Large intestine (tissue), 12 donors: Measurements from ENCODE around the gene OR5K2. TPM values are rescaled to one million over a fixed set of nuclear protein-coding genes. Genes with fewer than 3 reads are reported as not detected.

Experiments
- DNase-seq, 2 donors: peaks; one replicate each; pipeline versions ENCODE4 v3.0.0 to v3.0.0-alpha.2; 2013
- H3K27ac ChIP-seq: one replicate; pipeline ENCODE4 v1.5.1; 2013; ENCODE audit warnings: low read length
- H3K27me3 ChIP-seq: 2 replicates; pipeline ENCODE4 v1.6.1; 2013; ENCODE audit warnings: low read length; ENCODE audit not compliant: control insufficient read depth, insufficient read depth
- H3K36me3 ChIP-seq: 2 replicates; pipeline ENCODE4 v1.6.1; 2013; ENCODE audit warnings: low read length; ENCODE audit not compliant: control insufficient read depth, insufficient read depth
- H3K4me1 ChIP-seq: one replicate; pipeline ENCODE4 v1.6.1; 2013; ENCODE audit warnings: low read length; ENCODE audit not compliant: control insufficient read depth, insufficient read depth
- H3K4me3 ChIP-seq: one replicate; pipeline ENCODE4 v1.5.1; 2013; ENCODE audit warnings: low read length
- H3K9me3 ChIP-seq: one replicate; pipeline ENCODE4 v1.6.1; 2013; ENCODE audit warnings: mild to moderate bottlenecking, low read depth, low read length, moderate library complexity; ENCODE audit not compliant: control insufficient read depth
- WGBS: methylation state at CpG from one replicate; pipeline ENCODE4 v1.1.5; 2013; ENCODE audit warnings: low lambda C conversion rate; ENCODE audit not compliant: insufficient coverage; 5-methylcytosine and 5-hydroxymethylcytosine counted together
- long read RNA-seq, 11 donors: transcript quantifications; one replicate each; lab custom pipeline, GENCODE V29; 2026
- polyA plus RNA-seq: library from polyadenylated mRNA; unstranded; fragments of 120-200 nt; gene quantifications from one replicate; pipeline ENCODE4 v1.2.1, GENCODE V29; 2013

Gene OR5K2
- polyA plus RNA-seq: 0.40 TPM
- long read RNA-seq, donor 1: 0 reads
- long read RNA-seq, donor 2: 0 reads
- long read RNA-seq, donor 3: 0 reads
- long read RNA-seq, donor 4: 0 reads
- long read RNA-seq, donor 5: 0 reads
- long read RNA-seq, donor 6: 0 reads
- long read RNA-seq, donor 7: 0 reads
- long read RNA-seq, donor 8, partial matches to known transcripts: 0 of 1 reads
- long read RNA-seq, donor 8, other reads (novel, unspliced or antisense): 0 of 1 reads
- long read RNA-seq, donor 9: 0 reads
- long read RNA-seq, donor 10, partial matches to known transcripts: 0 of 1 reads
- long read RNA-seq, donor 10, other reads (novel, unspliced or antisense): 0 of 1 reads
- long read RNA-seq, donor 11: 0 reads

- no CpG with 5 or more reads among the region's 2 CpGs for WGBS
- Histone ChIP-seq H3K36me3 (no peaks in the 10 kb centered on the region), H3K4me3 (no peak within 1 kb of the TSS), H3K9me3 (no peaks in the 10 kb centered on the region), H3K27me3 (no peaks in the 10 kb centered on the region), H3K4me1 (no peaks in the 10 kb centered on the region), H3K27ac (no peak within 1 kb of the TSS)
- no peak for DNase-seq
Observed at GRCh38 chr3:98497381-98497780, at the start of gene OR5K2. OR5K2 (plus strand) TSS chr3:98497681; CDS start chr3:98497681, 0 bp downstream.

- H3K4me1 ChIP-seq: no peaks in the 10 kb centered on the region
- H3K27me3 ChIP-seq: no peaks in the 10 kb centered on the region
- no peak overlapping the region for H3K27ac ChIP-seq
- H3K9me3 ChIP-seq: no peaks in the 10 kb centered on the region
- DNase-seq: no peak
- WGBS: 67% methylated on average over 1 of the region's 7 CpGs
- H3K4me3 ChIP-seq: no peak overlapping the region
- H3K36me3 ChIP-seq: no peaks in the 10 kb centered on the region
Observed at GRCh38 chr3:98449606-98450193, 47.8 kb upstream of the OR5K2 start.

- Histone ChIP-seq H3K4me1 (no peaks in the 10 kb centered on the region), H3K36me3 (no peaks in the 10 kb centered on the region), H3K4me3 (no peak overlapping the region), H3K27ac (no peak overlapping the region), H3K9me3 (no peaks in the 10 kb centered on the region), H3K27me3 (no peaks in the 10 kb centered on the region)
- 93% methylated on average over 4 of the region's 4 CpGs for WGBS
- DNase-seq: no peak
Observed at GRCh38 chr3:98450372-98450771, 47.1 kb upstream of the OR5K2 start.

GRCh38 chr3:98453827-98454226 is 43.7 kb upstream of the OR5K2 start:
- Histone ChIP-seq H3K27ac (no peak overlapping the region), H3K9me3 (no peaks in the 10 kb centered on the region), H3K4me1 (no peaks in the 10 kb centered on the region), H3K4me3 (no peak overlapping the region), H3K36me3 (no peaks in the 10 kb centered on the region), H3K27me3 (no peaks in the 10 kb centered on the region)
- no peak for DNase-seq

- H3K4me1 ChIP-seq: no peaks in the 10 kb centered on the region
- H3K27ac ChIP-seq: no peak overlapping the region
- no peaks in the 10 kb centered on the region for H3K9me3 ChIP-seq
- H3K4me3 ChIP-seq: no peak overlapping the region
- DNase-seq: no peak
- H3K36me3 ChIP-seq: no peaks in the 10 kb centered on the region
- WGBS: 100% methylated on average over 1 of the region's 1 CpG
- H3K27me3 ChIP-seq: no peaks in the 10 kb centered on the region
Observed at GRCh38 chr3:98454929-98455328, 42.6 kb upstream of the OR5K2 start.

- no peaks in the 10 kb centered on the region for H3K27me3 ChIP-seq
- DNase-seq: no peak
- no peak overlapping the region for H3K4me3 ChIP-seq
- WGBS: no CpG with 5 or more reads among the region's 2 CpGs
- H3K27ac ChIP-seq: no peak overlapping the region
- H3K36me3 ChIP-seq: no peaks in the 10 kb centered on the region
- H3K9me3 ChIP-seq: no peaks in the 10 kb centered on the region
- H3K4me1 ChIP-seq: no peaks in the 10 kb centered on the region
Observed at GRCh38 chr3:98457543-98457942, 39.9 kb upstream of the OR5K2 start.

GRCh38 chr3:98460220-98460619 is 37.3 kb upstream of the OR5K2 start:
- H3K4me1 ChIP-seq: no peaks in the 10 kb centered on the region
- H3K36me3 ChIP-seq: no peaks in the 10 kb centered on the region

GRCh38 chr3:98462901-98463300 is 34.6 kb upstream of the OR5K2 start, which contains the start of gene OR5K1:
OR5K1 (plus strand) TSS chr3:98463201; CDS start chr3:98469577, 6,376 bp downstream.
- no CpG with 5 or more reads among the region's 1 CpG for WGBS
- no peak within 1 kb of the TSS for H3K27ac ChIP-seq

More at GRCh38 chr3:98460220-98460619, 37.3 kb upstream of the OR5K2 start:
- no peaks in the 10 kb centered on the region for H3K27me3 ChIP-seq
- no peak for DNase-seq
- no peaks in the 10 kb centered on the region for H3K9me3 ChIP-seq
- H3K4me3 ChIP-seq: no peak overlapping the region
- H3K27ac ChIP-seq: no peak overlapping the region

GRCh38 chr3:98482717-98483482 is 14.6 kb upstream of the OR5K2 start:
- H3K36me3 ChIP-seq: no peaks in the 10 kb centered on the region
- no CpG with 5 or more reads among the region's 3 CpGs for WGBS
- no peaks in the 10 kb centered on the region for H3K9me3 ChIP-seq
- no peaks in the 10 kb centered on the region for H3K27me3 ChIP-seq
- H3K4me1 ChIP-seq: no peaks in the 10 kb centered on the region
- DNase-seq: peak; percentile 16 to 37
- no peak overlapping the region for H3K4me3 ChIP-seq
- H3K27ac ChIP-seq: no peak overlapping the region

More at GRCh38 chr3:98462901-98463300, 34.6 kb upstream of the OR5K2 start, which contains the start of gene OR5K1:
- Histone ChIP-seq H3K4me1 (no peaks in the 10 kb centered on the region), H3K4me3 (no peak within 1 kb of the TSS), H3K27me3 (no peaks in the 10 kb centered on the region), H3K9me3 (no peaks in the 10 kb centered on the region), H3K36me3 (no peaks in the 10 kb centered on the region)
- no peak for DNase-seq

GRCh38 chr3:98483626-98484025 is 13.9 kb upstream of the OR5K2 start:
- Histone ChIP-seq H3K27me3 (no peaks in the 10 kb centered on the region), H3K36me3 (no peaks in the 10 kb centered on the region), H3K9me3 (no peaks in the 10 kb centered on the region), H3K27ac (no peak overlapping the region), H3K4me1 (no peaks in the 10 kb centered on the region), H3K4me3 (no peak overlapping the region)
- no peak for DNase-seq
- WGBS: no CpG with 5 or more reads among the region's 3 CpGs
